Thyroid gland (tissue), 4 donors: ENCODE data around the gene CTBP1. TPM values are rescaled to one million over a fixed set of nuclear protein-coding genes. Genes with fewer than 3 reads are reported as not detected.

Experiments used
- DNase-seq, 2 donors: peaks; one replicate each; pipeline ENCODE4 v3.0.0-alpha.2; 2019
- H3K27ac ChIP-seq, 3 donors: fragments of 200-600 bp; sonication (generic); 1 replicate in 2 of 3; 2 replicates in 1 of 3; pipeline ENCODE4 v1.5.1; 2016 to 2019; ENCODE audit warnings: mild to moderate bottlenecking in 1 of 3, moderate library complexity in 1 of 3
- H3K27me3 ChIP-seq: fragments of 200-600 bp; sonication (generic); one replicate; pipeline ENCODE4 v1.5.1; 2019
- H3K36me3 ChIP-seq, 2 donors: fragments of 200-600 bp; sonication (generic); one replicate each; pipeline ENCODE4 v1.5.1; 2016 to 2019
- H3K4me1 ChIP-seq, 2 donors: fragments of 200-600 bp; sonication (generic); one replicate each; pipeline ENCODE4 v1.5.1; 2017 to 2019
- H3K4me3 ChIP-seq, 3 donors: fragments of 200-600 bp; sonication (generic); replicated peaks in 1 of 3; 1 replicate in 2 of 3; 2 replicates in 1 of 3; pipeline ENCODE4 v1.5.1; 2016; ENCODE audit warnings: mild to moderate bottlenecking in 1 of 3
- H3K9me3 ChIP-seq: fragments of 200-600 bp; sonication (generic); one replicate; pipeline ENCODE4 v1.5.1; 2017
- CTCF ChIP-seq, 6 experiments: fragments of 200-600 bp in 3 of 6; fragments of 450-650 bp in 3 of 6; sonication (generic) in 3 of 6; IDR thresholded peaks; one replicate each; pipeline ENCODE4 v1.5.1; 2016 to 2019; ENCODE audit warnings: antibody characterized with exemption in 6 of 6, mild to moderate bottlenecking in 2 of 6, inconsistent platforms in 1 of 6, moderate library complexity in 1 of 6
- POLR2A ChIP-seq, 2 donors: fragments of 450-650 bp; IDR thresholded peaks; one replicate each; pipeline ENCODE4 v1.6.1; 2017; ENCODE audit warnings: antibody characterized with exemption in 2 of 2, mild to moderate bottlenecking in 2 of 2, moderate library complexity in 1 of 2
- WGBS, 2 donors: methylation state at CpG; one replicate each; pipeline ENCODE4 v1.1.5; 2017; 5-methylcytosine and 5-hydroxymethylcytosine counted together
- intact Hi-C: fragments of 100-400 bp; cut with DNase I; formaldehyde crosslinking; loops from one replicate; pipeline ENCODE4 v1.15.1; 2023
- total RNA-seq, 4 donors: library from RNA; depleted of rRNA; stranded (reverse); fragments of >200 nt; gene quantifications; one replicate each; pipeline ENCODE4 v1.2.3, GENCODE V29; 2016

Gene CTBP1
- total RNA-seq, 4 donors from 2014 or later = 102 to 226 (median 177) TPM

DNA sequence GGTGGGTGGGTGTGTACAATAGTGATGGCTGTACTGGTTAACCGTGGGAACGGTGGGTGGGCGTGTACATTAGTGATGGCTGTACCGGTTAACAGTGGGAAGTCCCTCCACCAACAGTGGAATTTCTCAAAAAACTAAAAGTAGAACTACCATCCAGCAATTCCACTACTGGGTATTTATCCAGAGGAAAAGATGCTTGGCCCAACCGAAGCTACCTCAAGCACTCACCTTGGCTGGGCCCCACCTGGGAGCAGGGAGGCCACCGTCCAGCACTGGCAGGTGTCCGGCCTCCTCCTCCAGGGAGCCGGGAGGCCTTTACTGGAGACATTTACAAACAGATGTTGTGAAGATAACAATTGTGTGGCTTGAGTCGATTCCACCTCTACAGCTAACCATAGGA, 34.8 kb upstream of the CTBP1 start:
- H3K9me3 ChIP-seq = no peaks in the 10 kb centered on the region
- H3K4me1 ChIP-seq = no peaks in the 10 kb centered on the region
- H3K36me3 ChIP-seq = no peaks in the 10 kb centered on the region
- intact Hi-C loops = loop anchor here (10.0 kb wide), 1 partner anchor 61 kb away; the partner anchor contains the start of gene UVSSA
- 91 to 94% methylated on average over 9 of the region's 9 CpGs for WGBS, 2 donors
- TF ChIP-seq POLR2A (IDR thresholded peaks at IDR 0.05) (no peak), CTCF (IDR thresholded peaks at IDR 0.05) (no peak)
- H3K4me3 ChIP-seq = no peak overlapping the region
- DNase-seq = no peak
- no peaks in the 10 kb centered on the region for H3K27me3 ChIP-seq
- no peak overlapping the region for H3K27ac ChIP-seq

- no peak overlapping the region for H3K4me3 ChIP-seq
- WGBS, 2 donors = 88 to 89% methylated on average over 10 of the region's 10 CpGs
- no peaks in the 10 kb centered on the region for H3K36me3 ChIP-seq
- no peaks in the 10 kb centered on the region for H3K4me1 ChIP-seq
- no peak for TF ChIP-seq CTCF (IDR thresholded peaks at IDR 0.05)
- no peak for TF ChIP-seq POLR2A (IDR thresholded peaks at IDR 0.05)
- H3K27ac ChIP-seq = no peak overlapping the region
- DNase-seq = no peak
- intact Hi-C loops = no loop called here
- no peaks in the 10 kb centered on the region for H3K9me3 ChIP-seq
- H3K27me3 ChIP-seq = no peaks in the 10 kb centered on the region
Observed at GRCh38 chr4:1279253-1279652, 30.3 kb upstream of the CTBP1 start.

DNA sequence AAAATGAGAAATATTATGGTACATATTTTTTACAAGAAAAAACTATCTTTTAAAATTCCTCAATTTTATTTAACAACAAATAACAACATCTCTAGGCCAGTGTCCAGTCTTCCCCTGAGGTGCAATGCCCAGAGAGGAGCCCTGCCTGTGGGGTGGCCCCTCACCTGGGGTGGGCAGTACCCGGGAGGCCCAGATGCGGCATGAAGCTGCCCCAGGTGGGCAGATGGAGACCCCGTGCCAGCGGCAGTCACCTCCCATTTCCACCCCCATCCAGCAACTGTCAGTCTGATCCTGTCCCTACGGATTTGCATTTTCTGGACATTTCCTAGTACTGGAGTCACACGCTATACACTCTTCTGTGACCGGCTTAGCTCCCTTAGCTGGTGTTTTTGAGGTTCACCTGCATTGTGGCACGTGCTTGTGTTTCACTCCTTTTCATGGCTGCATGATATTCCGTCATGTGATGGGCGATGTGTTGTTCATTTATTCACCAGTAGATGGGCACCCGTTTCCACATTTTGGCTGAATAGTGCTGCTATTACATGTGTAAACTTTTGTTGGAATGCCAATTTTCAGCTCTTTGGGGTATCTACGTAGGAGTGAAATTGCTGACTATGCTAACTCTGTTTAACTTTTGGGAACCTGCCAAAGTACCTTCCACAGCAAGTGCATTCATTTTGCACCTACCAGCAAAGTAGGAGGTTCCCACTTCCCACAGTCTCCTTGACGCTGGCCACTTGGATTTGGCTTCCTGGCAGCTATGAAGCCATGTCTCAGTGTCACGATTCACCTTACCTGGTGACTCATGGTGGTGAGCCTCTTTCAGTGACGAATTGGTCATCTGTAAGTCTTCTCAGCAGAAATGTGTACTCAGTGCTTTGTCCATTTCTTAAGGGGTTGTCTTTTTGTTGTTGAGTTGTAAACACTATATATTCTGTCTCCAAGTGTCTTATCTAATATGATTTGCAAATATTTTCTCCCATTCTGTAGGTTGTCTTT, 29.0 kb upstream of the CTBP1 start:
- no peak overlapping the region for H3K27ac ChIP-seq
- H3K36me3 ChIP-seq = no peaks in the 10 kb centered on the region
- no peak for TF ChIP-seq CTCF (IDR thresholded peaks at IDR 0.05)
- no peak for TF ChIP-seq POLR2A (IDR thresholded peaks at IDR 0.05)
- no peak for DNase-seq
- no peaks in the 10 kb centered on the region for H3K27me3 ChIP-seq
- no peaks in the 10 kb centered on the region for H3K9me3 ChIP-seq
- WGBS, 2 donors = 79% methylated on average over 15 of the region's 15 CpGs
- intact Hi-C loops = no loop called here
- no peak overlapping the region for H3K4me3 ChIP-seq
- H3K4me1 ChIP-seq = no peaks in the 10 kb centered on the region

DNA sequence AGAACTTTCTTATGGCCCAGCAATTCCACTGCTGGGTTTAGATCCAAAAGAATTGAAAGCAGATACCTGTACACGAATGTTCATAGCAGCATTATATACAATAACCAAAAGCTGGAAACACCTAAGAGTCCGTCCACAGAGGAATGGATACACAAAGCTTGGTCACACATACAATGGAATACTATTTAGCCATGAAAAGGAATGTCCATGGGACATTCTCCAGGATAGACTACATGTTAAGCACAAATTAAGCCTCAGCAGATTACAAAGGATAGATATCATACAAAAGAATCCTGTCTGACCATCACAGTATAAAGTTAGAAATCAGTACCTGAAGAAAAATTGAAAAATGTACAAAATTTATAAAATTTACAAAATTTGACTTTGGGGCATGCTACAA, 28.1 kb upstream of the CTBP1 start:
- no peak for DNase-seq
- intact Hi-C loops = no loop called here
- H3K4me3 ChIP-seq = no peak overlapping the region
- TF ChIP-seq POLR2A (IDR thresholded peaks at IDR 0.05) = no peak
- no peak for TF ChIP-seq CTCF (IDR thresholded peaks at IDR 0.05)
- H3K27me3 ChIP-seq = no peaks in the 10 kb centered on the region
- no peak overlapping the region for H3K27ac ChIP-seq
- no peaks in the 10 kb centered on the region for H3K4me1 ChIP-seq
- no peaks in the 10 kb centered on the region for H3K9me3 ChIP-seq
- no peaks in the 10 kb centered on the region for H3K36me3 ChIP-seq
- WGBS, 2 donors = 95 to 98% methylated on average over 2 of the region's 2 CpGs

- 81 to 85% methylated on average over 9 of the region's 9 CpGs for WGBS, 2 donors
- H3K27me3 ChIP-seq = no peaks in the 10 kb centered on the region
- no peak overlapping the region for H3K4me3 ChIP-seq
- H3K27ac ChIP-seq = no peak overlapping the region
- DNase-seq = no peak
- TF ChIP-seq POLR2A (IDR thresholded peaks at IDR 0.05) (no peak), CTCF (IDR thresholded peaks at IDR 0.05) (no peak)
- H3K4me1 ChIP-seq = no peaks in the 10 kb centered on the region
- intact Hi-C loops = no loop called here
- H3K9me3 ChIP-seq = no peaks in the 10 kb centered on the region
- H3K36me3 ChIP-seq = no peaks in the 10 kb centered on the region
Observed at GRCh38 chr4:1274871-1275270, 25.9 kb upstream of the CTBP1 start.
